ENCODE measurements around the gene SC5D. TPM values are rescaled to one million over a fixed set of nuclear protein-coding genes. Genes with fewer than 3 reads are reported as not detected.

Gene SC5D
- total RNA-seq, 1 donor from 2014 or later, result 21.3 TPM

GRCh38 chr11:121352251-121352891 is 59.8 kb downstream of the SC5D start:
- intact Hi-C loops (cut with micrococcal nuclease), result no loop called here

GRCh38 chr11:121354192-121354591 is 61.6 kb downstream of the SC5D start:
- intact Hi-C loops (cut with micrococcal nuclease), result no loop called here

GRCh38 chr11:121356357-121356756 is 63.8 kb downstream of the SC5D start:
- intact Hi-C loops (cut with micrococcal nuclease), result no loop called here

Other genes starting within 250 kb of the SC5D start
- 0.16 and 0.18 TPM in 2 replicates for gene TECTA, start 191.5 kb upstream of the SC5D start, total RNA-seq
- 108 and 110 TPM in 2 replicates for gene SORL1, start 159.5 kb downstream of the SC5D start, total RNA-seq

Measured in T-helper 2 cell treated with Interferon-gamma antibody and Interleukin-4, amounts not matched to agents 100 ng/mL and 5 ng/mL, for 36 hours (primary cell).